Heart left ventricle (tissue), 13 donors: ENCODE data around the gene MED17.

Experiments used
- POLR2A ChIP-seq, 2 donors: fragments of 450-650 bp; IDR thresholded peaks; one replicate each; pipeline ENCODE4 v1.6.1; 2017; ENCODE audit warnings: antibody characterized with exemption in 2 of 2, mild to moderate bottlenecking in 2 of 2, moderate library complexity in 2 of 2
- TF ChIP-seq, protein P1 (sequence below), 12 donors: fragments of 200-600 bp; sonication (generic) in 4 of 12; IDR thresholded peaks; one replicate each; pipeline versions ENCODE4 v1.5.0 to v1.8.0; 2018 to 2022; ENCODE audit warnings: antibody characterized with exemption in 12 of 12, mild to moderate bottlenecking in 5 of 12
- donor health status: ischemic (EF 13 %, LVEDD 7.1; RV severe dilation, severe dysfunction).
- donor health status: DM: no; HTN: yes; CAD: no.
- donor health status: DM: no; HTN: no; CAD: no.
- donor health status: ischemic (EF 25% LVEDD 6.9; RV normal size, moderate dysfunction).
- donor health status: ischemic (EF 25% LVEDD 5.7; RV mildly dilated, moderate dysfunction).
- donor health status: ischemic (EF 35%, LVEDD 5.7; RV mildly dilated, moderate dysfunction).
- donor health status: nonischemic (EF 11% LVEDD 7.7; RV severe dilation, severe dysfunction).
- donor health status: DM: yes; HTN: yes; CAD: no.
- donor health status: PGD.
- donor health status: ischemic (EF 29% LVEDD 5.4; RV normal size, mild dysfunction).
- donor health status: nonischemic (EF 23%, LVEDD 6.1; RV moderate dilation, normal function).

GRCh38 chr11:93757301-93757700, 26.8 kb upstream of the MED17 start:
- TF ChIP-seq, protein P1, sequence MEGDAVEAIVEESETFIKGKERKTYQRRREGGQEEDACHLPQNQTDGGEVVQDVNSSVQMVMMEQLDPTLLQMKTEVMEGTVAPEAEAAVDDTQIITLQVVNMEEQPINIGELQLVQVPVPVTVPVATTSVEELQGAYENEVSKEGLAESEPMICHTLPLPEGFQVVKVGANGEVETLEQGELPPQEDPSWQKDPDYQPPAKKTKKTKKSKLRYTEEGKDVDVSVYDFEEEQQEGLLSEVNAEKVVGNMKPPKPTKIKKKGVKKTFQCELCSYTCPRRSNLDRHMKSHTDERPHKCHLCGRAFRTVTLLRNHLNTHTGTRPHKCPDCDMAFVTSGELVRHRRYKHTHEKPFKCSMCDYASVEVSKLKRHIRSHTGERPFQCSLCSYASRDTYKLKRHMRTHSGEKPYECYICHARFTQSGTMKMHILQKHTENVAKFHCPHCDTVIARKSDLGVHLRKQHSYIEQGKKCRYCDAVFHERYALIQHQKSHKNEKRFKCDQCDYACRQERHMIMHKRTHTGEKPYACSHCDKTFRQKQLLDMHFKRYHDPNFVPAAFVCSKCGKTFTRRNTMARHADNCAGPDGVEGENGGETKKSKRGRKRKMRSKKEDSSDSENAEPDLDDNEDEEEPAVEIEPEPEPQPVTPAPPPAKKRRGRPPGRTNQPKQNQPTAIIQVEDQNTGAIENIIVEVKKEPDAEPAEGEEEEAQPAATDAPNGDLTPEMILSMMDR (IDR thresholded peaks at IDR 0.05), result no peak
- no peak for TF ChIP-seq POLR2A (IDR thresholded peaks at IDR 0.05)
